T-helper 1 cell (primary cell): Measurements from ENCODE around the gene BLMH.

ENCODE experiments used
- DNase-seq, 5 donors: peaks; one replicate each; pipeline ENCODE4 v3.0.0-alpha.2; 2012 to 2020
- total RNA-seq, 4 donors: gene quantifications; one replicate each; lab custom pipeline; 2026; lab: John Stamatoyannopoulos, UW

The BLMH gene
- total RNA-seq: 34.3 to 46.6 (median 43.0) reads per million in 4 donors

GRCh38 chr17:30291543-30292285, at the start of gene BLMH:
BLMH (minus strand) TSS chr17:30291944; CDS start chr17:30291819, 125 bp downstream.
- DNase-seq: peak; percentile 61 to 85 (median 63)

GRCh38 chr17:30340801-30341356, 49.1 kb upstream of the BLMH start:
- no peak for DNase-seq

- DNase-seq: no peak
Measured at GRCh38 chr17:30339086-30339485, 47.3 kb upstream of the BLMH start.

- DNase-seq: no peak
Measured at GRCh38 chr17:30337393-30337999, 45.8 kb upstream of the BLMH start.

- DNase-seq: peak; percentile 21 to 64 (median 55)
Measured at GRCh38 chr17:30336369-30337171, 44.8 kb upstream of the BLMH start.

- DNase-seq: no peak
Measured at GRCh38 chr17:30334421-30334820, 42.7 kb upstream of the BLMH start.

- DNase-seq: no peak
Measured at GRCh38 chr17:30333503-30334360, 42.0 kb upstream of the BLMH start, which contains the start of gene TMIGD1. TMIGD1 (minus strand) TSS chr17:30334057; CDS start chr17:30332133, 1,924 bp downstream.

GRCh38 chr17:30332057-30332542, 40.4 kb upstream of the BLMH start:
- peak; percentile 16 to 81 (median 33) for DNase-seq

- no peak for DNase-seq
Measured at GRCh38 chr17:30326809-30327208, 35.1 kb upstream of the BLMH start.

GRCh38 chr17:30324723-30325122, 33.0 kb upstream of the BLMH start:
- DNase-seq: no peak

GRCh38 chr17:30323895-30324319, 32.2 kb upstream of the BLMH start:
- DNase-seq: peak in 3 of 5 donors; percentile 4 to 25 (median 8)

- DNase-seq: peak in 4 of 5 donors; percentile 24 to 50 (median 42)
Measured at GRCh38 chr17:30323262-30323894, 31.6 kb upstream of the BLMH start.

- DNase-seq: no peak
Measured at GRCh38 chr17:30321314-30321713, 29.6 kb upstream of the BLMH start.

- DNase-seq: no peak
Measured at GRCh38 chr17:30318155-30318554, 26.4 kb upstream of the BLMH start.

- DNase-seq: no peak
Measured at GRCh38 chr17:30316736-30317135, 25.0 kb upstream of the BLMH start.

GRCh38 chr17:30315106-30315505, 23.4 kb upstream of the BLMH start:
- no peak for DNase-seq

- DNase-seq: no peak
Measured at GRCh38 chr17:30314474-30314873, 22.7 kb upstream of the BLMH start.

GRCh38 chr17:30312226-30312625, 20.5 kb upstream of the BLMH start:
- DNase-seq: no peak

- DNase-seq: no peak
Measured at GRCh38 chr17:30310562-30310961, 18.8 kb upstream of the BLMH start.

- DNase-seq: no peak
Measured at GRCh38 chr17:30309591-30309990, 17.8 kb upstream of the BLMH start.

GRCh38 chr17:30308406-30308805, 16.7 kb upstream of the BLMH start:
- DNase-seq: no peak
